K562 (cell line): Measurements from ENCODE around the gene MED15. TPM values are rescaled to one million over a fixed set of nuclear protein-coding genes. Genes with fewer than 3 reads are reported as not detected.

ENCODE experiments used
- ARID1B ChIP-seq: fragments of 450-650 bp; IDR thresholded peaks from 2 replicates; pipeline ENCODE4 v1.6.1; 2016; ENCODE audit warnings: antibody characterized with exemption, mild to moderate bottlenecking, inconsistent platforms
- CBX2 ChIP-seq: fragments of 200-600 bp; sonication (generic); IDR thresholded peaks from one replicate; pipeline ENCODE4 v1.6.1; 2012; ENCODE audit warnings: mild to moderate bottlenecking, low read length, inconsistent platforms; ENCODE audit not compliant: insufficient read depth, poor library complexity, severe bottlenecking
- DACH1 ChIP-seq: fragments of 450-650 bp; IDR thresholded peaks from 2 replicates; pipeline ENCODE4 v1.6.1; 2018; ENCODE audit not compliant: partially characterized antibody
- FOXA1 ChIP-seq: fragments of 450-650 bp; IDR thresholded peaks from 2 replicates; pipeline ENCODE4 v1.6.1; 2016; ENCODE audit warnings: mild to moderate bottlenecking, borderline replicate concordance
- FOXK1 ChIP-seq: sonication (generic); formaldehyde crosslinking; IDR thresholded peaks from 2 replicates; pipeline ENCODE4 v1.8.0; 2022; ENCODE audit warnings: missing genetic modification reagents, mild to moderate bottlenecking, borderline replicate concordance
- HMGN3 ChIP-seq: IDR thresholded peaks from 2 replicates; pipeline ENCODE4 v1.6.1; 2011; ENCODE audit warnings: borderline replicate concordance, low read depth, mild to moderate bottlenecking, mixed read lengths, low read length; ENCODE audit not compliant: insufficient read length; ENCODE audit errors: extremely low read depth
- NFIC ChIP-seq: fragments of 450-650 bp; IDR thresholded peaks from 2 replicates; pipeline ENCODE4 v1.6.1; 2017; ENCODE audit warnings: mild to moderate bottlenecking, inconsistent platforms
- NFXL1 ChIP-seq: fragments of 450-650 bp; formaldehyde crosslinking; IDR thresholded peaks from 2 replicates; pipeline ENCODE4 v1.4.0; 2021; ENCODE audit warnings: mild to moderate bottlenecking
- PCBP1 ChIP-seq: fragments of 200-400 bp; formaldehyde crosslinking; IDR thresholded peaks from 2 replicates; pipeline ENCODE4 v1.6.1; 2018; ENCODE audit warnings: mild to moderate bottlenecking, low read depth, low read length; ENCODE audit not compliant: poor library complexity, severe bottlenecking
- PHTF2 ChIP-seq: fragments of 250-450 bp; sonication (Bioruptor Pico); IDR thresholded peaks from 2 replicates; pipeline ENCODE4 v1.5.0; 2021; ENCODE audit warnings: mild to moderate bottlenecking
- PRMT5 ChIP-seq: sonication (generic); formaldehyde crosslinking; IDR thresholded peaks from 2 replicates; pipeline ENCODE4 v1.5.0; 2020; ENCODE audit warnings: missing genetic modification reagents
- RBBP5 ChIP-seq: fragments of 200-600 bp; sonication (generic); IDR thresholded peaks from 2 replicates; pipeline ENCODE4 v1.6.1; 2012; ENCODE audit warnings: borderline replicate concordance, mild to moderate bottlenecking, low read length, control low read depth, inconsistent platforms; ENCODE audit not compliant: insufficient read depth, poor library complexity, severe bottlenecking
- TCF7L2 ChIP-seq: fragments of 150-350 bp; IDR thresholded peaks from 2 replicates; pipeline ENCODE4 v1.6.1; 2016; ENCODE audit warnings: low read depth, mild to moderate bottlenecking, low read length, moderate library complexity
- TEAD4 ChIP-seq, 2 experiments: sonication (generic) in 1 of 2; formaldehyde crosslinking in 1 of 2; IDR thresholded peaks; 2 replicates each; pipeline versions ENCODE4 v1.6.1 to v1.8.0; 2012 to 2022; ENCODE audit warnings: borderline replicate concordance in 1 of 2, inconsistent platforms in 1 of 2, low read length in 1 of 2, mild to moderate bottlenecking in 1 of 2, missing genetic modification reagents in 1 of 2
- U2AF2 ChIP-seq: fragments of 200-400 bp; formaldehyde crosslinking; optimal IDR thresholded peaks from 2 replicates; pipeline ENCODE3; 2017; ENCODE audit warnings: low read depth, mild to moderate bottlenecking, low read length
- ZBED1 ChIP-seq: IDR thresholded peaks from 2 replicates; pipeline ENCODE4 v1.6.1; 2014
- ZNF507 ChIP-seq: conservative IDR thresholded peaks from 2 replicates; pipeline ENCODE4 v1.6.1; 2017; ENCODE audit warnings: missing genetic modification characterization, missing compliant biosample characterization
- polyA plus RNA-seq, 8 experiments: library from polyadenylated mRNA; depleted of rRNA in 4 of 8; stranded (reverse) in 5 of 8; unstranded in 3 of 8; fragments of >200 nt; fragmentation: Nextera tagmentation in 2 of 8; fragmentation: Illumina TruSeq in 1 of 8; extraction: Ambion mirVana in 2 of 8; extraction: Trizol in 1 of 8; gene quantifications; 2 replicates each; pipeline versions ENCODE4 v1.2.1 to v1.2.3, GENCODE V29; 2011 to 2014; ENCODE audit warnings: inconsistent platforms in 1 of 8, missing spikeins in 1 of 8
- total RNA-seq, 7 experiments: library from RNA; depleted of rRNA in 6 of 7; stranded (reverse); fragments of >200 nt in 6 of 7; fragmentation: Illumina TruSeq in 2 of 7; extraction: Trizol in 2 of 7; gene quantifications; 2 replicates each; pipeline versions ENCODE4 v1.2.1 to v1.2.3, GENCODE V29; 2011 to 2021; ENCODE audit warnings: low replicate concordance in 1 of 7
- TF ChIP-seq, protein P1 (sequence below): sonication (generic); formaldehyde crosslinking; IDR thresholded peaks from 2 replicates; pipeline ENCODE4 v1.8.1; 2023; ENCODE audit warnings: mild to moderate bottlenecking, missing genetic modification reagents
- TF ChIP-seq, protein P2 (sequence below), 2 experiments: fragments of 200-800 bp in 1 of 2; sonication (Bioruptor generic) in 1 of 2; sonication (generic) in 1 of 2; formaldehyde crosslinking in 1 of 2; IDR thresholded peaks in 1 of 2; conservative IDR thresholded peaks in 1 of 2; 2 replicates each; pipeline versions ENCODE4 v1.5.0 to v1.6.1; 2016 to 2020; ENCODE audit warnings: missing compliant biosample characterization in 1 of 2, missing genetic modification characterization in 1 of 2, missing genetic modification reagents in 1 of 2
- TF ChIP-seq, protein P3 (sequence below): sonication (generic); formaldehyde crosslinking; IDR thresholded peaks from 2 replicates; pipeline ENCODE4 v1.8.1; 2023; ENCODE audit warnings: mild to moderate bottlenecking, missing genetic modification reagents
- TF ChIP-seq, protein P4 (sequence below): fragments of 250-450 bp; sonication (Bioruptor Pico); IDR thresholded peaks from 2 replicates; pipeline ENCODE4 v1.5.0; 2021

The MED15 gene
- total and polyA plus RNA-seq, 9 of the 15 experiments (the other 6 are each of a cell fraction or from before 2014, with no cell fraction given): 4.0 to 271 (median 60.1) TPM

DNA sequence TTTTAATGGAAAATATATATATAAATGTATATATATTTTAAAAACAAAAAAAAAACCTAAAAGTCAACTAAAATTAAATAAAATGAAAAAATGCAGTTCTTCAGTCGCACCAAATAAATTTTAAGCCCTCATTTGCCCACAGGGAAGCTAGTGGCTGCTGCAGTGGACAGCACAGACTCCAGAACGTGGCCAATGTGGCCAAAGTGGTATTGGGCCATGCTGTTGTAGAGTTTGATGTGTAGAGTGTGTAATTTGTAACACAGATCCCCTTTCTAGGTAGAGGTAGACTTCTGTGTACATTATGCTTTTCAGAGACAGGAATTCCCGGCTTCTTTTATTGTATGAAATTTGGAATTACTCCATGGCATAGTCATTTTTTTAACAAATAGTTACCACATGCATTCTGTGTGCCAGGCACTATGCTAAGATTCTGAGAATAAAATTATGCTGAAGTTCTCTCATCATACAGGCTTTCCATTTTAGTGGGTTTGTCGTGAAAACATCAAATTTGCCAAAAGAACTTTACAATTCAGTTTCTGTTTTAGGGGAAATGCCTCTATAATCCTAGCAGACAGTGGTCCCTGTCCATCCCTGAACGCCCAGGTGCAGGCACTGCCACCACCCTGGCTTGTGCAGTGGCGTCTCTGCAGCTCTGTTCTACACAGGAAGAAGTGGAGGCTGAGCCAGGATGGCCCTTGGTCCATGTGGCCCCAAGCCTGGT, 68.5 kb downstream of the MED15 start (continued):
- no peak for TF ChIP-seq FOXK1 (CRISPR knock-in tag)
- TF ChIP-seq, protein P1, sequence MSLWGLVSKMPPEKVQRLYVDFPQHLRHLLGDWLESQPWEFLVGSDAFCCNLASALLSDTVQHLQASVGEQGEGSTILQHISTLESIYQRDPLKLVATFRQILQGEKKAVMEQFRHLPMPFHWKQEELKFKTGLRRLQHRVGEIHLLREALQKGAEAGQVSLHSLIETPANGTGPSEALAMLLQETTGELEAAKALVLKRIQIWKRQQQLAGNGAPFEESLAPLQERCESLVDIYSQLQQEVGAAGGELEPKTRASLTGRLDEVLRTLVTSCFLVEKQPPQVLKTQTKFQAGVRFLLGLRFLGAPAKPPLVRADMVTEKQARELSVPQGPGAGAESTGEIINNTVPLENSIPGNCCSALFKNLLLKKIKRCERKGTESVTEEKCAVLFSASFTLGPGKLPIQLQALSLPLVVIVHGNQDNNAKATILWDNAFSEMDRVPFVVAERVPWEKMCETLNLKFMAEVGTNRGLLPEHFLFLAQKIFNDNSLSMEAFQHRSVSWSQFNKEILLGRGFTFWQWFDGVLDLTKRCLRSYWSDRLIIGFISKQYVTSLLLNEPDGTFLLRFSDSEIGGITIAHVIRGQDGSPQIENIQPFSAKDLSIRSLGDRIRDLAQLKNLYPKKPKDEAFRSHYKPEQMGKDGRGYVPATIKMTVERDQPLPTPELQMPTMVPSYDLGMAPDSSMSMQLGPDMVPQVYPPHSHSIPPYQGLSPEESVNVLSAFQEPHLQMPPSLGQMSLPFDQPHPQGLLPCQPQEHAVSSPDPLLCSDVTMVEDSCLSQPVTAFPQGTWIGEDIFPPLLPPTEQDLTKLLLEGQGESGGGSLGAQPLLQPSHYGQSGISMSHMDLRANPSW (CRISPR knock-in tag): 0 out of 2 replicates have a peak, but pooled peaks have one; percentile 1
- TF ChIP-seq U2AF2: no peak
- TF ChIP-seq HMGN3: no peak
- TF ChIP-seq, protein P2, sequence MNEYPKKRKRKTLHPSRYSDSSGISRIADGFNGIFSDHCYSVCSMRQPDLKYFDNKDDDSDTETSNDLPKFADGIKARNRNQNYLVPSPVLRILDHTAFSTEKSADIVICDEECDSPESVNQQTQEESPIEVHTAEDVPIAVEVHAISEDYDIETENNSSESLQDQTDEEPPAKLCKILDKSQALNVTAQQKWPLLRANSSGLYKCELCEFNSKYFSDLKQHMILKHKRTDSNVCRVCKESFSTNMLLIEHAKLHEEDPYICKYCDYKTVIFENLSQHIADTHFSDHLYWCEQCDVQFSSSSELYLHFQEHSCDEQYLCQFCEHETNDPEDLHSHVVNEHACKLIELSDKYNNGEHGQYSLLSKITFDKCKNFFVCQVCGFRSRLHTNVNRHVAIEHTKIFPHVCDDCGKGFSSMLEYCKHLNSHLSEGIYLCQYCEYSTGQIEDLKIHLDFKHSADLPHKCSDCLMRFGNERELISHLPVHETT (CRISPR knock-in tag; conservative IDR thresholded peaks at IDR 0.05 in 1 of 2, IDR thresholded peaks at IDR 0.05 in 1 of 2): no peak
- TF ChIP-seq NFIC: no peak
- TF ChIP-seq DACH1: no peak
- TF ChIP-seq ZBED1: no peak
- TF ChIP-seq ARID1B: no peak
- TF ChIP-seq, protein P3, sequence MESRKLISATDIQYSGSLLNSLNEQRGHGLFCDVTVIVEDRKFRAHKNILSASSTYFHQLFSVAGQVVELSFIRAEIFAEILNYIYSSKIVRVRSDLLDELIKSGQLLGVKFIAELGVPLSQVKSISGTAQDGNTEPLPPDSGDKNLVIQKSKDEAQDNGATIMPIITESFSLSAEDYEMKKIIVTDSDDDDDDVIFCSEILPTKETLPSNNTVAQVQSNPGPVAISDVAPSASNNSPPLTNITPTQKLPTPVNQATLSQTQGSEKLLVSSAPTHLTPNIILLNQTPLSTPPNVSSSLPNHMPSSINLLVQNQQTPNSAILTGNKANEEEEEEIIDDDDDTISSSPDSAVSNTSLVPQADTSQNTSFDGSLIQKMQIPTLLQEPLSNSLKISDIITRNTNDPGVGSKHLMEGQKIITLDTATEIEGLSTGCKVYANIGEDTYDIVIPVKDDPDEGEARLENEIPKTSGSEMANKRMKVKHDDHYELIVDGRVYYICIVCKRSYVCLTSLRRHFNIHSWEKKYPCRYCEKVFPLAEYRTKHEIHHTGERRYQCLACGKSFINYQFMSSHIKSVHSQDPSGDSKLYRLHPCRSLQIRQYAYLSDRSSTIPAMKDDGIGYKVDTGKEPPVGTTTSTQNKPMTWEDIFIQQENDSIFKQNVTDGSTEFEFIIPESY (CRISPR knock-in tag): no peak
- no peak for TF ChIP-seq PRMT5 (CRISPR knock-in tag)
- no peak for TF ChIP-seq NFXL1 (CRISPR knock-in tag)
- TF ChIP-seq FOXA1: no peak
- TF ChIP-seq PCBP1: no peak
- TF ChIP-seq TEAD4 (IDR thresholded peaks at IDR 0.05; ENCODE audit: low read length): no peak
- 0 out of 2 replicates have a peak, but pooled peaks have one; percentile 27 for TF ChIP-seq TEAD4 (CRISPR knock-in tag; IDR thresholded peaks at IDR 0.05; ENCODE audit: borderline replicate concordance)
- TF ChIP-seq, protein P4, sequence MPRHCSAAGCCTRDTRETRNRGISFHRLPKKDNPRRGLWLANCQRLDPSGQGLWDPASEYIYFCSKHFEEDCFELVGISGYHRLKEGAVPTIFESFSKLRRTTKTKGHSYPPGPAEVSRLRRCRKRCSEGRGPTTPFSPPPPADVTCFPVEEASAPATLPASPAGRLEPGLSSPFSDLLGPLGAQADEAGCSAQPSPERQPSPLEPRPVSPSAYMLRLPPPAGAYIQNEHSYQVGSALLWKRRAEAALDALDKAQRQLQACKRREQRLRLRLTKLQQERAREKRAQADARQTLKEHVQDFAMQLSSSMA (CRISPR knock-in tag): no peak
- TF ChIP-seq RBBP5: no peak
- no peak for TF ChIP-seq TCF7L2
- no peak for TF ChIP-seq CBX2
- no peak for TF ChIP-seq PHTF2
- no peak; the same call in 1 of the 2 replicates for TF ChIP-seq ZNF507 (tag)
